Frontal cortex (tissue), 4 donors: ENCODE data around the gene MANBA. TPM values are rescaled to one million over a fixed set of nuclear protein-coding genes. Genes with fewer than 3 reads are reported as not detected.
"Not testable (repeated sequence)": the region's sequence is repeated elsewhere in the genome, so short reads cannot be mapped to it uniquely, and the experiment has no call there.

Experiments
- DNase-seq, 2 donors: peaks; one replicate each; pipeline ENCODE4 v3.0.0; 2012; ENCODE audit warnings: low spot score in 2 of 2
- FAIRE-seq: peaks from 2 replicates; lab custom pipeline; 2012; peaks lifted over from hg19 to GRCh38; lab: Jason Lieb, UNC
- total RNA-seq: library from RNA; depleted of rRNA; stranded (reverse); fragments of >200 nt; gene quantifications from one replicate; pipeline ENCODE4 v1.2.3, GENCODE V29; 2014
- donor health status: control.
- donor health status: control.
- donor health status: control.

Gene MANBA
- total RNA-seq, 1 donor from 2014 or later = 35.5 TPM

GRCh38 chr4:102772738-102773340 is 12.1 kb upstream of the MANBA start:
- no peak for FAIRE-seq
- DNase-seq = no peak

DNA sequence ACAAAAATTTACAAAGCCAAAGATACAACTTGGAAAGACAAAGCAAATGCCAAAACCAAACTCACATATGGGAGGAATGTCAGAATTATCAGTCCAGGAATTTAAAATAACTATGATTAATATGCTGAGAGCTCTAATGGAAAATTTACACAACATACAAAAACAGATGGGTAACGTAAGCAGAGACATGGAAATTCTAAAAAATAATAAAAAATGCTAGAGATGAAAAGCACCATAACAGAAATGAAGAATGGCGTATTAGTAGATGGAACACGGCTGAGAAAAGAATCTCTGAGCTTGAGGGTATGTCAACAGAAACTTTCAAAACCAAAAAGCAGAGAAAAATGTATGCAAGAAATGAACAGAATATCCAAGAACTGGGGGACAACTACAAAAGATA is 4.1 kb upstream of the MANBA start:
- FAIRE-seq = no peak
- DNase-seq = no peak

DNA sequence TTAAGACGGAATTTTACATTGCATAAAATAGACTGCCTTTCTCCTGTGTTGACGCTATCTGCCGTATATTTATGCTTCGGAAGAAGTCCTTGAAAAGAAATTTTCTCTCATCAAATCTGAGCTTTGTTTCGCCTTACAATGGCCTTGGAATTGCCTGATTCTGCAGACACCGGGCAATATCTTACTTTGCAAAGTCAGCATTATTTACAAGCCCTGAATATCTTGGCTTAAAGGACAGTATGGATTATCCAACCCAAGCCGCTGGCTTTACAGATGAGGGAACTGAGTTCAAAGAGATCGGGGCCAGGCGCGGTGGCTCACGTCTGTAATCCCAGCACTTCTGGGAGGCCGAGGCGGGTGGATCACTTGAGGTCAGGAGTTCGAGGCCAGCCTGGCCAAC is 1.1 kb upstream of the MANBA start:
- no peak for DNase-seq
- no peak for FAIRE-seq

- FAIRE-seq = no peak
- peak in 1 of 2 donors; percentile 27 for DNase-seq
Observed at GRCh38 chr4:102761296-102761701, 531 bp upstream of the MANBA start.

DNA sequence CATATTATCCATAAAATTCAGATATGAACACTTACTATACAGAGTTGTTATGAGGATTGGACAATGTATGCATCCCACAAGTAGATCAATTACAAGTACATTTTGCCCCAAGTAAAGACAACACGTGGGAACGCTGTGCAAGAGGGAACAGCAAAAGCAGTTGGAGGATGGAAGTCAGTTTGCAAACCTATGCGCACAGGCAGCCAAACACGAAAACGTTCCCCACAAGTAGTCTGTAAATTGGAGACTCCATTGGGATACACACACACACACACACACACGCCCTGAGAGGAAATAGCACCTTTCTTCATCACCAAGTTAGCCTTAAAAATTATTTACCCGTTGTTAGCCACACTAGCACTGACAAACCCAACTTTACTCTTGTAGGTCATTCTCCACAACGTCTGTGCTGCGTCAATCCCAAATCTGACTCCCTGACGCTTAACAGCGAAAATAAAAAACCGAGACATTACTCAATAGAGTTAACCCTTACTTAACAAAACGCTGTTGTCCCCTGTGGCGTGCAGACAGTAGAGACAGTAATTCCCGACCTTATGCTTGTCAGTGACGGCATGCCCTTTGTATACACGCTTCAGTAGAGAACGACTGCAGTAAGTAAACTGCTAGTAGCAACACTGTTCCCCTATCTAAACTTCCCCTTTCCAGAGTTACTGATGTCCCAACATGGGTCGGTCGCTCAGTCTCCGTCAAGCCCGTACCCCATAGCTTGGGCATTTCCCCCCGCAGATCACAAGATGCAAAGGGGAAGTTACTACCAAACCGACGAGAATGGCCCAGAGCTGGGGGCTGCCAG is 730 bp downstream of the MANBA start:
- FAIRE-seq (no peak), DNase-seq (peak; percentile 37 to 46)

- FAIRE-seq = no peak
- no peak for DNase-seq
Observed at GRCh38 chr4:102758241-102759160, 2.3 kb downstream of the MANBA start.

DNA sequence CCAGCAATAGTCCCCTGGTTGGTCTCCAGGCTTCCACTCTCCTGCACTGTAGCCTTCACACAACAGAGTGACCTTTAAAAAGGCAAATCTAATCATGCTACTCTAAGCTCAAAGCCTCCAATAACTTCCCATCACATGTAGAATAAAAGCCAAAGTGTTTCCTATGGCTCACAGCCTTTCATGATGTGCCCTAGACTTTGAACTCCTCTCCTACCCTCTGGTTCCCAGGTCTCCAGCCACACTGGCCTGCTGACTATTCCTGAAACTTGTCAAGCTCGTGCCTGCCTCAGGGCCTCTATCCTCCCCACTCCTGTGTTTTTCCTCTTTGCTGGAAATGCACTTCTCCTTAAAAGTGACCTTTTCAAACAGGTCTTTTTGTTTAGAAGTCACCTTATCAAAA is 3.1 kb downstream of the MANBA start:
- no peak for FAIRE-seq
- DNase-seq = no peak

GRCh38 chr4:102754044-102754443 is 6.7 kb downstream of the MANBA start:
- no peak for FAIRE-seq

DNA sequence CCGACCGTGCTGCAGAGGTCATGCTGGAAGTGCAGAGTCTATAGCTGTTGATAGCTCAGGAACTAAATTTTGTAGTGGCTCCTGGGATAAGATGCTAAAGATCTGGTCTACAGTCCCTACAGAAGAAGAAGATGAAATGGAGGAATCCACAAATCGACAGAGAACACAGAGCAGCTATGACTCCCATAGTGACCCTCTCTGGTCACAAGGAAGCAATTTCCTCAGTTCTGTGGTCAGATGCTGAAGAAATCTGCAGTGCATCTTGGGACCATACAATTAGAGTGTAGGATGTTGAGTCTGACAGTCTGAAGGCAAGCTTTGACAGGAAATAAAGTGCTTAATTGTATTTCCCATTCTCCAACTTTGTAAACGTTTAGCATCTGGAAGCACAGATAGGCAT is 8.8 kb downstream of the MANBA start:
- no peak for DNase-seq
- no peak for FAIRE-seq

More at GRCh38 chr4:102754044-102754443, 6.7 kb downstream of the MANBA start:
- DNase-seq = no peak

GRCh38 chr4:102743352-102743751 is 17.4 kb downstream of the MANBA start:
- DNase-seq, FAIRE-seq: not testable (repeated sequence)

DNA sequence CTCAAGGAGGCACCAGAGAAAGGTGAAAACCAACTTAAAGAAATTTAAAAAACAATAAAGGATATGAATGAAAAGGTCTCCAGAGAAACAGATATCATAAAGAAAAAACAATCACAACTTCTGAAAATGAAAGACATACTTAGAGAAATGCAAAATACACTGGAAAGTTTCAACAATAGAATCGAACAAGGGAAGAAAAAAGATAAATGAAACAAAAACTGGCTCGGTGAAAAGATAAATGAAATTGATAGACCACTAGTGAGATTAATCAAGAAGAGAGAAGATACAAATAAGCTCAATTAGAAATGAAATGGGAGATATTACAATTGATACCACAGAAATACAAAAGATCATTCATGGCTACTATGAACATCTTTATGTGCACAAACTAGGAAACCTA is 22.0 kb downstream of the MANBA start:
- FAIRE-seq, DNase-seq: not testable (repeated sequence)

GRCh38 chr4:102736636-102737549 is 23.9 kb downstream of the MANBA start:
- no peak for DNase-seq
- no peak for FAIRE-seq

GRCh38 chr4:102735582-102735981 is 25.2 kb downstream of the MANBA start:
- DNase-seq = no peak
- FAIRE-seq = no peak

DNA sequence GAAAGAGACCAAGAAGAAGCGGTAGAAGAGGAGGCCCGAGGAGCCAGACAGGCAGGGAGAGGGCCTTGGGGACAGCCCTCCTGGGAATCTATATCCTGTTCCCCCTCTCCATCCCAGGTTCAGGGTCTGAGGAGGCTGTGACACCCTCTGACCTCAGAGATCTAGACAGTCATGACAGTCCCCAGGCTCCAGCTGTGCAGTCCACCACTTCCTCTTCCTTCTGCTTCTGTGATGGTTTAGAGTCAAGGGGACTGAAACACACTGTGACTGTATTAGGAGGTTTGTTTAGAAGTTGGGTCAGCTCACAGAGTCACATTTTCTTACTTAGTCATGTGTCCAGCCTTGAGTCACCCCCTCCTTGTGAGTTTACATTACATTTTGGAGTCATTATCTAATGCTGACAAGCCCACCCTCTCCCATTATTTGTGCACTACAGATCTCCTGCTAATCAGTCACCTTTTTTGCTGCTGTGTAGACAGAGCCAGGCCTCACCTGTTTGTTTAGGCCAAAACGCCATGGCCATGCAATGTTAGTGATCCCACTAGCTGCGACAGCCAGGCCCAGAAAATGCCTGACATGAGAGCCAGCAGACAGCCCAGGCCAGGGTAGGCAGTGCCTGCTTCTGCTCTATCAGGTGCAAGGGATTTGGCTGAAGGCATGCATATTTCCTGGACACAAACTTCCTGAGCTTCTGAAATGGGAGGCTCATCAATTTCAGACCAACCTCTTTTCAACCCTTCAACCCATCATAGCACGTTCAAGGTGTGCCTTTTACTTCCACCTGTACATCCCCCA is 26.0 kb downstream of the MANBA start:
- FAIRE-seq = no peak

GRCh38 chr4:102734116-102734515 is 26.7 kb downstream of the MANBA start:
- DNase-seq (no peak), FAIRE-seq (no peak)

More for the DNA sequence above, 26.0 kb downstream of the MANBA start:
- no peak for DNase-seq

DNA sequence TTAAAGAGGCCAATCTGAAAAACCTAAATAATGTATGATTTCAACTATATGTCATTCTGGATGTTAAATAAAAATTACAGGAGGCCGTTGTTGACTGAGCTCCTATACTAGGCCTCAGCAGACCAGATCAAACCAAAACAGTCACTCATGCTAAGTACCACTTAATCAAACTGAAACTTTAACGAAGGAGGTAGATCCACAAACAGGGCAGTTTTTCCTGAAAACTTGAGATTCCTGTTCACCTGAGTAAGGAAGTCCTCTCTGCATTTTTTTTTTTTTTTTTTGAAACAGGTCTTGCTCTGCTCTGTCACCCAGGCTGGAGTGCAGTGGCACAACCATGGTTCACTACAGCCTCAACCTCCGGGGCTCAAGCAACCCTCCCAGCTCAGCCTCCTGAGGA is 27.7 kb downstream of the MANBA start:
- FAIRE-seq (no peak), DNase-seq (no peak)

GRCh38 chr4:102732678-102733077 is 28.1 kb downstream of the MANBA start:
- no peak for FAIRE-seq
- no peak for DNase-seq

GRCh38 chr4:102730968-102731533 is 29.7 kb downstream of the MANBA start:
- no peak for DNase-seq
- FAIRE-seq = no peak
